Stimulated activated naive CD4-positive, alpha-beta T cell (primary cell): Measurements from ENCODE around the gene ASB5.
"Not testable (repeated sequence)": the region's sequence is repeated elsewhere in the genome, so short reads cannot be mapped to it uniquely, and the experiment has no call there.

ENCODE experiments used
- DNase-seq, 6 experiments: peaks; one replicate each; lab custom pipeline; 2025; lab: John Stamatoyannopoulos, UW

Gene ASB5

GRCh38 chr4:176222149-176222548 is 46.9 kb downstream of the ASB5 start:
- DNase-seq = no peak

DNA sequence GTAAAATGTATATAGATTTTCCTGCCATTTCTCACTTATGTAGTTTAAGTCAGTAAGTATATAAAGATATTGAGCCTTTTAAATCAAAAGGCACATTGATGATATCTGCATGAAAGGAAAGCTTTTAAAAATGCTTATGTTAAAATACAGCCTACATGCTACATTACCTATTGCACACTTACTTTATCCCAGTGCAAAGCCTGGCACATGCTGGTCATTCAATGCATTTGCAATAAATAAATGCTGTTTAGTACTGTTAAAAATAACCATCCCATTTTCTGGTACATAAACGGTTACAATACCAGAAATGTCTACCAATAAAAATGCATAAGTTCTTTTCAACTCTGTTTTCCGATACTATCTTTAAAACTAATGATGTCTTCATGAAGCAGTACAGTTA is 51.5 kb downstream of the ASB5 start:
- no peak for DNase-seq

DNA sequence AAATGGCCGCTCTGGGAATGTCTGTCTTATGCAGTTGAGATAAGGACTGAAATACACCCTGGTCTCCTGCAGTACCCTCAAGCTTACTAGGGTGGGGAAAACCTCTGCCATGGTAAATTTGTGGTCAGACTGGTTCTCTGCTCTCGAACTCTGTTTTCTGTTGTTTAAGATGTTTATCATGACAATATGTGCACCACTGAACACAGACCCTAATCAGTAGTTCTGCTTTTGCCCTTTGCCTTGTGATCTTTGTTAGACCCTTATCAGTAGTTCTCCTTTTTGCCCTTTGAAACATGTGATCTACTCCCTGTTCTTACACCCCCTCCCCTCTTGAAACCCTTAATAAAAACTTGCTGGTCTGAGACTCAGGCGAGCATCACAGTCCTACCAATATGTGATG is 56.7 kb downstream of the ASB5 start:
- DNase-seq = not testable (repeated sequence)

- no peak for DNase-seq
Measured at GRCh38 chr4:176210579-176211296, 58.3 kb downstream of the ASB5 start.

- no peak for DNase-seq
Measured at GRCh38 chr4:176210101-176210500, 58.9 kb downstream of the ASB5 start.

- no peak for DNase-seq
Measured at GRCh38 chr4:176209535-176209934, 59.5 kb downstream of the ASB5 start.

GRCh38 chr4:176207839-176208238 is 61.2 kb downstream of the ASB5 start:
- no peak for DNase-seq

- no peak for DNase-seq
Measured at GRCh38 chr4:176205299-176205698, 63.7 kb downstream of the ASB5 start.

DNA sequence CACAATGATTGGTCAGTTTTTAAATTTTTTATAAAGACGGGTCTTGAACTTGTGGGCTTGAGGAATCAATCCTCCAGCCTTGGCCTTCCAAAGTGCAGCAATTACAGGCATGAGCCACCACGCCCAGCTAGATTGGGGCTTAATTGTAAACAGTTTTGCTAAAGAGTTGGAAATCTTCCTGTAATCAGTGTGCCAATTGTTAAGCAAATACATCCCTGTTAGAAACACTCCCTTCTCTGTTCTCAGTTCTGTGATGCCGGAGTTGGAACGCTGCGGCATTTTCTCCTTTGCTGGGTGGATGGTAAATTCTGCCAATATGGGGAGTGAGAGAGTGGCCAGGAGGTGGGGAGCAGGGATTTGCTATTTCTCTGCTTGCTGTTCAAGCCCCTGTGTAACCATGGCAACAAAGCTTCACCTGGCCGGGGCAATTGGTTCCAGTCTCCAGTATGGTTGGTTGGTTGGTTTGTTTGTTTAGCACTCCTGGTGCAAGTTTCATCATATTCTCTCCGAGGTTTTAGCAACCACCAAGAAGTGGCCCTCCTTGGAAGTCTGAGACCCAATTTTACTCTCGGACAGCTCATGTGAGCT is 70.6 kb downstream of the ASB5 start:
- DNase-seq = no peak

DNA sequence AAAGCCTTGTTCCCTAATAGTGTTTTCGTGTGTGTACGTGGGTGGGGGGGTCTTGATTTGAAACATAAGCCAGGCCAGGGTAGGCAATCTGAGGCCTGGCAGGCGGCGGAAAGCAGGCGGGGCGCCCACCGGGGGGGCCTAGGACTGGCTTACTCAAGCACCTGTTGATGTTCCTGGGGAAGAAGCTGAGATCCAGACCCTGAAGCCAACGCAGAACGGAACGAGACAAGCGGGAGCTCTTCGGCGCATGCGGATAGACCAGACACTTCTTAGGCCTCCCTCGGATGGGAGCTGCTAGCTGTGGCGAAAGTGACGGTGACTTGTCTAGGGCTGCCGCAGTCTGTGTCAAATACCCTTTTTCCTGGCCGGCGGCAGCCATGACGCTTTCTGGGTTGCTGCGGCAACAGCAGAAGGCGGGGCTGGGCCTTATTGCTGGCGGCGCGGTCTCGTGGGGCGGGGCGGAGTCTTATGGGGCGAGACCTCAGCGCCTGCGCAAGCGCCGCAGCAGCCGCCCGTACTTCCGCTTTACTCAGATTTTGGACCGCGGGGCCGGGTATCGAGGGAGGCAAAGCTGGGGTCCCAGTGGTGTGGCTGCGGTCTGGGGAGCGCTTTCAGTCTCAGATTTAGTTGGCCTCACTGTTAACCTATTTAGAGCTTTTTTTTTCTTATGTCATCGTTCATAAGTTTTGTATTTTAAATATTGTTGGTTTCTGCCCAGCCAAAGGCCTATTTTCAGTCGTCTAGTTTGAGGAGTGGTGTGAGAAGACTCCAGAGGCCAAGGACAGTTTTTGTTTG is 73.6 kb downstream of the ASB5 start, which contains the start of gene SPATA4:
Gene SPATA4 (minus strand): TSS at position 402 of the 795 bp plus-strand sequence. CDS start 23 bp downstream, at position 379.
- peak; percentile 85 to 89 (median 89) for DNase-seq

GRCh38 chr4:176193938-176194337 is 75.1 kb downstream of the ASB5 start:
- DNase-seq = no peak

- DNase-seq = no peak
Measured at GRCh38 chr4:176193126-176193525, 75.9 kb downstream of the ASB5 start.

- DNase-seq = no peak
Measured at GRCh38 chr4:176191974-176192373, 77.0 kb downstream of the ASB5 start.

DNA sequence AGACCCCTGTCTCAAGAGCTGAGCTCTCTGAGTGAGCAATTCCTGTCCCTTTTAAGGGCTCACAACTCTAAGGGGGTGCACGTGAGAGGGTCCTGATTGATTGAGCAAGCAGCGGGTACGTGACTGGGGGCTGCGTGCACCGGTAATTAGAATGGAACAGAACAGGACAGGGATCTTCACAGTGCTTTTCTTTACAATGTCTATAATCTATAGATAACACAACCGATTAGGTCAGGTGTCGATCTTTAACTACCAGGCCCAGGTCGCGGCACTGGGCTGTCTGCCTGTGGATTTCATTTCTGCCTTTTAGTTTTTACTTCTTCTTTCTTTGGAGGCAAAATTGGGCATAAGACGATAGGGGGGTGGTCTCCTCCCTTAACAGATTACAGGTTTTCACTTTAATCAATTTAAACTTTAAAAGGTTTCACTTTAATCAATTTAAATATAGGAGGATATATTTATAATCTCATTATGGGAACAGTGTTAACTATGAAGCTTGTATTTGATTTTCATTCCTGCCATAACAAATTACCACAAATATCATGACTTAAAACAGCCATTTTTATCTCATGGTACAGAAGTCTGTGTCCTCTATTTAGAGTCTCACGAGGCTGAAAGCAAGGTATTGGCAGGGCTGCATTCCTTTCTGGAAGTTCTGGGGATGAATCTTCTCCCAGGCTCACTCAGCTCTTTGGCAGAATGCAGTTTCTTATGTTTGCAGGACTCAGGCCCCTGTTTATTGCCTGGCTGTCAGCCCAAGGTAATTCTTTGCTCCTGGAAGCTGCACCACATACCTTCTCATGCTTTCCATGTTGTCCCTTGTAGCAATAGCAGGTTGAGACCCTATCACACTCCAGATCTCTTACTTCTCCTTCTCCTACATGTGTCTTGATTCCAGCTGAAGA is 78.9 kb downstream of the ASB5 start:
- DNase-seq = no peak

- no peak for DNase-seq
Measured at GRCh38 chr4:176188654-176189053, 80.4 kb downstream of the ASB5 start.

DNA sequence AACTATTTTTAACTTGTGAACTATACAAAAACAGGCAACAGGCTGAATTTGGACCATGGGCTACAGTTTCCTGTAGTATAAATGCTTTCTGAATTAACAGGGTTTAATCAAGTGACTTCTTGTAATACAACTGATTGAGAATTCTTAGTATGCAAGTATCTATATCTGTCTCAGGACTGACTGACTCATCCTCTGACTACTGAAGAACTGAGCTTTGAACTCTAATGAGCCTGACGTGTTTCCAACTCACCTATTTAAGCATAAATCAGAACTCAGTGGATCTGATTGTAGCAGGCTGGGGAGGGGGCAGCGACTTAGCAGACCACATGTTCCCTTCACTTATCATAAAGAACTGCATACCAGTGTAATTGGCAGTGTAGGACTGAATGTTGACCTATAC is 81.4 kb downstream of the ASB5 start:
- DNase-seq = no peak

DNA sequence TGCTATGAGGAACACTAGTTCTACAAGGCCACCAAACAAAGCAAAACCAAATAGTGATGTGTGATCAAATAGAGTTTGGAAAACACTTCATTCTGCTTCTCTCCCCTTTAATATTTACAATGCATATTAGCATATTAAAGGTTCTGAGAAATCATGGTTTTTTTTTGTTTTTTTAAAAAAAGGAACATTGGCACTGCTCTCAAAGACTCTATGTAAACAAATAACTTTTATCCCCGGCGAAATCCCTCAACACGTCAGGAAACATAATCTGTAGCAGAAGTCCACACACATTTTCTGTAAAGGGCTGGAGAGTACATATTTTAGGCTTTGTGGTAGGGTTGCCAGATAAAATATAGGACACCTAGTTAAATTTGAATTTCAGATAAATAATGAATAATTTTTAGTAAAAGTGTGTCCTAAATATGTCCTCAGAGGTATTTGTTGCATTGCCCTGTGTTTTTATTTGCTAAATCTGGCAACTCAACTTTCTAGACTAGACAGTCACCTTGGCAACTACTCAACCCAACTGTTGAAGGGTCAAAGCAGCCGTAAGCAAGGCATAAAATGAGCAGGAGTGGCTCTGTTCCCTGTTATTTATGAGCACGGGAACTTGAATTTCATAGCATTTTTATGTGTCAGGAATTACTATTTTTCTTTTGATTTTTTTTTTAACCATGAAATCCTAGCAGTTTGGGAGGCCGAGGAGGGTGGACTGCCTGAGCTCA is 82.2 kb downstream of the ASB5 start:
- DNase-seq = no peak

GRCh38 chr4:176186067-176186466 is 83.0 kb downstream of the ASB5 start:
- no peak for DNase-seq

GRCh38 chr4:176185051-176185450 is 84.0 kb downstream of the ASB5 start:
- no peak for DNase-seq
